Neuronal stem cell (in vitro differentiated cells): ENCODE results near the gene PRKAB2. TPM values are rescaled to one million over a fixed set of nuclear protein-coding genes. Genes with fewer than 3 reads are reported as not detected.

ENCODE experiments used
- DNase-seq: peaks from one replicate; pipeline ENCODE4 v3.0.0-alpha.2; 2013; ENCODE audit warnings: low spot score
- H2AFZ ChIP-seq: one replicate; pipeline ENCODE4 v1.6.1; 2013; ENCODE audit warnings: mild to moderate bottlenecking, low read length, inconsistent platforms
- H2AK5ac ChIP-seq: 2 replicates; pipeline ENCODE4 v1.6.1; 2013; ENCODE audit warnings: low read depth, mild to moderate bottlenecking, inconsistent platforms, low read length, moderate library complexity, mixed read lengths
- H2BK120ac ChIP-seq: 2 replicates; pipeline ENCODE4 v1.6.1; 2013; ENCODE audit warnings: low read depth, mild to moderate bottlenecking, inconsistent platforms, low read length, moderate library complexity, mixed read lengths
- H2BK12ac ChIP-seq: one replicate; pipeline ENCODE4 v1.6.1; 2013; ENCODE audit warnings: low read length, inconsistent platforms
- H2BK15ac ChIP-seq: 2 replicates; pipeline ENCODE4 v1.6.1; 2013; ENCODE audit warnings: mild to moderate bottlenecking, low read length, inconsistent platforms, mixed read lengths
- H2BK5ac ChIP-seq: one replicate; pipeline ENCODE4 v1.6.1; 2013; ENCODE audit warnings: inconsistent platforms, mild to moderate bottlenecking, low read length, moderate library complexity
- H3K14ac ChIP-seq: one replicate; pipeline ENCODE4 v1.6.1; 2013; ENCODE audit warnings: low read length, inconsistent platforms
- H3K18ac ChIP-seq: 2 replicates; pipeline ENCODE4 v1.6.1; 2013; ENCODE audit warnings: low read length, inconsistent platforms
- H3K23ac ChIP-seq: 2 replicates; pipeline ENCODE4 v1.6.1; 2013; ENCODE audit warnings: low read depth, mild to moderate bottlenecking, mixed read lengths, low read length, inconsistent platforms; ENCODE audit not compliant: poor library complexity
- H3K27ac ChIP-seq: replicated peaks from 3 replicates; pipeline ENCODE4 v1.5.1; 2013; ENCODE audit warnings: low read length, inconsistent platforms
- H3K27me3 ChIP-seq, 3 experiments: 2 replicates each; pipeline ENCODE4 v1.6.1; 2013; ENCODE audit warnings: low read length in 3 of 3, mild to moderate bottlenecking in 2 of 3, inconsistent platforms in 1 of 3, low read depth in 1 of 3, mixed read lengths in 1 of 3, moderate library complexity in 1 of 3; ENCODE audit not compliant: control insufficient read depth in 3 of 3, insufficient read depth in 3 of 3
- H3K36me3 ChIP-seq, 2 donors: replicated peaks in 1 of 2; 2 replicates each; pipeline ENCODE4 v1.6.1; 2013; ENCODE audit warnings: low read length in 2 of 2; ENCODE audit not compliant: control insufficient read depth in 2 of 2, insufficient read depth in 2 of 2
- H3K4ac ChIP-seq: 2 replicates; pipeline ENCODE4 v1.6.1; 2013; ENCODE audit warnings: inconsistent platforms, mild to moderate bottlenecking, low read length, moderate library complexity
- H3K4me1 ChIP-seq, 2 donors: 1 replicate in 1 of 2; 2 replicates in 1 of 2; pipeline ENCODE4 v1.6.1; 2013; ENCODE audit warnings: low read length in 2 of 2, low read depth in 1 of 2; ENCODE audit not compliant: control insufficient read depth in 2 of 2, insufficient read depth in 1 of 2
- H3K4me2 ChIP-seq: one replicate; pipeline ENCODE4 v1.6.1; 2013; ENCODE audit warnings: mild to moderate bottlenecking, low read length, inconsistent platforms; ENCODE audit not compliant: insufficient read depth, poor library complexity, severe bottlenecking
- H3K4me3 ChIP-seq, 2 donors: 2 replicates each; pipeline ENCODE4 v1.5.1; 2013; ENCODE audit warnings: low read length in 2 of 2, mild to moderate bottlenecking in 2 of 2, inconsistent platforms in 1 of 2, moderate library complexity in 1 of 2
- H3K79me1 ChIP-seq: one replicate; pipeline ENCODE4 v1.6.1; 2013; ENCODE audit warnings: low read depth, mild to moderate bottlenecking, inconsistent platforms, low read length, moderate library complexity
- H3K9ac ChIP-seq: one replicate; pipeline ENCODE4 v1.6.1; 2013; ENCODE audit warnings: mild to moderate bottlenecking, low read depth, low read length, inconsistent platforms; ENCODE audit not compliant: poor library complexity
- H3K9me3 ChIP-seq, 2 donors: replicated peaks in 1 of 2; 2 replicates each; pipeline versions ENCODE3 to v1.6.1; 2013; ENCODE audit warnings: low read length in 2 of 2, mild to moderate bottlenecking in 2 of 2, inconsistent platforms in 1 of 2, low read depth in 1 of 2, mixed read lengths in 1 of 2, moderate library complexity in 1 of 2; ENCODE audit not compliant: control insufficient read depth in 2 of 2, insufficient read depth in 1 of 2
- H4K8ac ChIP-seq: one replicate; pipeline ENCODE4 v1.6.1; 2013; ENCODE audit warnings: low read depth, mild to moderate bottlenecking, inconsistent platforms, low read length, moderate library complexity
- H4K91ac ChIP-seq: one replicate; pipeline ENCODE4 v1.6.1; 2013; ENCODE audit warnings: low read length, low read depth, mild to moderate bottlenecking, inconsistent platforms; ENCODE audit not compliant: poor library complexity
- WGBS, 2 donors: extraction: QIAGEN DNeasy Blood & Tissue Kit; methylation state at CpG; one replicate each; pipeline ENCODE4 v1.1.7; 2013; ENCODE audit warnings: missing lambda C conversion rate in 2 of 2, mixed read lengths in 1 of 2; ENCODE audit not compliant: insufficient read length in 2 of 2, insufficient replicate concordance in 1 of 2; ENCODE audit errors: extremely low coverage in 2 of 2; 5-methylcytosine and 5-hydroxymethylcytosine counted together
- polyA plus RNA-seq, 2 experiments: library from polyadenylated mRNA; stranded (reverse); fragments of 200-250 nt; gene quantifications; one replicate each; pipeline ENCODE4 v1.2.3, GENCODE V29; 2013

PRKAB2 gene
- 15.9 TPM for polyA plus RNA-seq (2013, experiment 1 of 2)
- polyA plus RNA-seq (2013, experiment 2 of 2), result 16.0 TPM

DNA sequence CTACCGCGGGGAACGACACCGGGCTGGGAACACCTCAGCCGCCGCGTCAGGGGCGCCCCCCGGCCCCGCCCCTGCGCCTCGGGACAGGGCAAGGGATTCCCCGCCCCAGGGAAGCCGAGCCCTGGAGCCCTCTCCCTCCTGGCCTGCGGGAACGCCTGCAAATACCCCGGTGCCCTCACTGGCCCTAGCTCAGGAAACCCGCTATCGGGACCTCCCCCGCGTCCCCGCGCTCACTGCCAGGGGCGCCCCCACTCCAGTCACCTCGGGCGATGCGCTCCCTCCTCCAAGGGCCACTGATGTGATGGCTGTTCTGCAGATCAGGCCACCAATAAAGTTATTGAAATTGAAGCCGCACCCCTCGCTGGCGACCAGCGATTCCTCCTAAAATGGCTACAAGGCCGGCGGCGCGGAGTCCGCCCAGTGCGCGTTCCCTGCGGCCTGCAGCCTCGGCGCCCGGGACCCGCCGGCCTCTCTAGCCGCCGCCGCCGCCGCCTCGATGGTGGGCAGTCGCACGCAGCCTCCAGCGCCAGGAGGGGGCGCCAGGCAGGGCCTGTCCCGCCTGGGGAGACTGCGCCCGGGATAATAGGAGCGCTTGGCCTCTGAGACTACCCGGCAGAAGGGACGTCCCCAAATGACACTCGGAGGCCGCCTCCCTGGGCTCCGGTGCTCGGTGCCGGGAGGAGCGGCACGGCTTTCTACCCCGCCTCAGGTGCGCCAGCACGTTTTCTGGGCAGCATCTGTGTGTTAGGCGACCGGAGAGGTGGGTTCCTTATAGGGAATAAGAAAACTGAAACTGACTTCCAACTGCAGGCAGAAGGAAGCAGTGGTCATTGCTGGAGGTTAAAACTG, at the start of gene PRKAB2:
Gene PRKAB2 (minus strand): TSS at position 303 of the 849 bp plus-strand sequence. CDS start 326 bp downstream, outside the sequence.
- Histone ChIP-seq H2AK5ac (peak within 1 kb of the TSS; percentile 30), H3K27ac (peak within 1 kb of the TSS; percentile 91), H2BK12ac (peak within 1 kb of the TSS; percentile 52), H2AFZ (peak within 1 kb of the TSS; percentile 97), H3K9me3 (no peaks in the 10 kb centered on the region), H2BK15ac (peak within 1 kb of the TSS; percentile 97), H3K36me3 (peaks cover 0 to 23% of the 10 kb centered on the region in 2 donors), H3K4me2 (peak within 1 kb of the TSS; percentile 75), H3K4me1 (peaks cover 2 to 9% of the 10 kb centered on the region in 2 donors), H3K4me3 (peak within 1 kb of the TSS; percentile 92 to 98), H3K4ac (no peak within 1 kb of the TSS), H3K23ac (peak within 1 kb of the TSS; percentile 86), H4K8ac (no peak within 1 kb of the TSS), H2BK120ac (no peak within 1 kb of the TSS), H2BK5ac (peak within 1 kb of the TSS; percentile 45), H3K14ac (peak within 1 kb of the TSS; percentile 39), H4K91ac (no peak within 1 kb of the TSS), H3K27me3 (no peaks in the 10 kb centered on the region), H3K9ac (peak within 1 kb of the TSS; percentile 92), H3K79me1 (peaks cover 3% of the 10 kb centered on the region), H3K18ac (peak within 1 kb of the TSS; percentile 98)
- WGBS, 2 donors, result no CpG with 5 or more reads among the region's 72 CpGs
- peak; percentile 94 for DNase-seq

GRCh38 chr1:147218606-147219005, 46.3 kb upstream of the PRKAB2 start:
- no peaks in the 10 kb centered on the region for H3K27me3 ChIP-seq
- H2AK5ac ChIP-seq, result no peak overlapping the region
- H3K4me1 ChIP-seq, result no peaks in the 10 kb centered on the region
- no peak overlapping the region for H2BK5ac ChIP-seq
- no CpG with 5 or more reads among the region's 3 CpGs for WGBS, 2 donors
- no peak overlapping the region for H3K4ac ChIP-seq
- no peak overlapping the region for H3K27ac ChIP-seq
- H2BK15ac ChIP-seq, result no peak overlapping the region
- H3K9me3 ChIP-seq, result no peaks in the 10 kb centered on the region
- DNase-seq, result no peak
- H3K4me3 ChIP-seq, result no peak overlapping the region
- H2BK120ac ChIP-seq, result no peak overlapping the region
- H2BK12ac ChIP-seq, result no peak overlapping the region
- no peak overlapping the region for H4K8ac ChIP-seq
- no peaks in the 10 kb centered on the region for H3K36me3 ChIP-seq
- no peak overlapping the region for H4K91ac ChIP-seq
- no peak overlapping the region for H3K14ac ChIP-seq
- no peak overlapping the region for H3K9ac ChIP-seq
- H3K79me1 ChIP-seq, result no peaks in the 10 kb centered on the region
- no peak overlapping the region for H3K18ac ChIP-seq
- H2AFZ ChIP-seq, result no peak overlapping the region
- H3K4me2 ChIP-seq, result no peak overlapping the region
- no peak overlapping the region for H3K23ac ChIP-seq

- H3K23ac ChIP-seq, result no peak overlapping the region
- no peaks in the 10 kb centered on the region for H3K79me1 ChIP-seq
- no peaks in the 10 kb centered on the region for H3K36me3 ChIP-seq
- no peak overlapping the region for H3K9ac ChIP-seq
- H4K8ac ChIP-seq, result no peak overlapping the region
- H2AK5ac ChIP-seq, result no peak overlapping the region
- no peak overlapping the region for H2BK15ac ChIP-seq
- H2BK12ac ChIP-seq, result no peak overlapping the region
- H2BK120ac ChIP-seq, result no peak overlapping the region
- DNase-seq, result no peak
- no peak overlapping the region for H3K27ac ChIP-seq
- no peak overlapping the region for H3K4me3 ChIP-seq
- no peak overlapping the region for H2BK5ac ChIP-seq
- peaks cover 4% of the 10 kb centered on the region in 2 donors for H3K4me1 ChIP-seq
- no peak overlapping the region for H3K18ac ChIP-seq
- H3K14ac ChIP-seq, result no peak overlapping the region
- no peaks in the 10 kb centered on the region for H3K27me3 ChIP-seq
- H3K9me3 ChIP-seq, result no peaks in the 10 kb centered on the region
- H4K91ac ChIP-seq, result no peak overlapping the region
- H2AFZ ChIP-seq, result no peak overlapping the region
- no peak overlapping the region for H3K4ac ChIP-seq
- WGBS, 2 donors, result no CpG with 5 or more reads among the region's 7 CpGs
- no peak overlapping the region for H3K4me2 ChIP-seq
Observed at GRCh38 chr1:147217141-147217540, 44.9 kb upstream of the PRKAB2 start.

- Histone ChIP-seq H3K27me3 (no peaks in the 10 kb centered on the region), H3K4ac (no peak overlapping the region), H2AK5ac (no peak overlapping the region), H3K18ac (no peak overlapping the region), H3K23ac (no peak overlapping the region), H2BK12ac (no peak overlapping the region), H3K27ac (no peak overlapping the region), H3K9ac (no peak overlapping the region), H3K9me3 (no peaks in the 10 kb centered on the region), H3K79me1 (no peaks in the 10 kb centered on the region), H3K4me3 (no peak overlapping the region), H3K14ac (no peak overlapping the region), H2BK5ac (no peak overlapping the region), H2AFZ (no peak overlapping the region), H2BK15ac (no peak overlapping the region), H3K4me2 (no peak overlapping the region), H3K36me3 (no peaks in the 10 kb centered on the region), H4K8ac (no peak overlapping the region), H3K4me1 (peaks cover 4 to 7% of the 10 kb centered on the region in 2 donors), H2BK120ac (no peak overlapping the region), H4K91ac (no peak overlapping the region)
- no peak for DNase-seq
- WGBS, 2 donors, result no CpG with 5 or more reads among the region's 3 CpGs
Observed at GRCh38 chr1:147216124-147216523, 43.9 kb upstream of the PRKAB2 start.
